Measurements from ENCODE around the gene ATAD3A. TPM values are rescaled to one million over a fixed set of nuclear protein-coding genes. Genes with fewer than 3 reads are reported as not detected.

ATAD3A gene
- total and polyA plus RNA-seq, 10 donors: 11.3 to 29.0 (median 17.1) TPM

- Histone ChIP-seq H3K4me1 (no peaks in the 10 kb centered on the region), H3K9me3 (no peaks in the 10 kb centered on the region), H3K27me3 (replicated peaks in 1 of 7) (peaks cover 0 to 63% (median 0%) of the 10 kb centered on the region in 7 donors), H3K36me3 (no peaks in the 10 kb centered on the region), H3K4me3 (no peak overlapping the region), H3K27ac (no peak overlapping the region)
- WGBS, 5 donors: 72 to 81% (median 73%) methylated on average over 6 to 9 of the region's 9 CpGs
- intact Hi-C loops (cut with DNase I; ENCODE audit: low total_unique reads): no loop called here
- TF ChIP-seq POLR2A (IDR thresholded peaks at IDR 0.05) (no peak), CTCF (IDR thresholded peaks at IDR 0.05 in 8 of 11, conservative IDR thresholded peaks at IDR 0.05 in 3 of 11) (no peak), POLR2AphosphoS5 (IDR thresholded peaks at IDR 0.05) (no peak)
- DNase-seq: no peak
These were observed 70.8 kb downstream of the ATAD3A start for GRCh38 chr1:1582585-1583346.

GRCh38 chr1:1583347-1584010 is 71.5 kb downstream of the ATAD3A start:
- Histone ChIP-seq H3K4me3 (no peak overlapping the region), H3K4me1 (no peaks in the 10 kb centered on the region), H3K36me3 (no peaks in the 10 kb centered on the region), H3K9me3 (no peaks in the 10 kb centered on the region), H3K27ac (no peak overlapping the region), H3K27me3 (replicated peaks in 1 of 7) (peaks cover 0 to 68% (median 2%) of the 10 kb centered on the region in 7 donors)
- DNase-seq: no peak
- intact Hi-C loops (cut with DNase I; ENCODE audit: low total_unique reads): no loop called here
- TF ChIP-seq POLR2AphosphoS5 (IDR thresholded peaks at IDR 0.05) (no peak), CTCF (IDR thresholded peaks at IDR 0.05 in 8 of 11, conservative IDR thresholded peaks at IDR 0.05 in 3 of 11) (no peak), POLR2A (IDR thresholded peaks at IDR 0.05) (no peak)
- 84 to 85% (median 84%) methylated on average over 15 to 23 of the region's 23 CpGs for WGBS, 5 donors

Other genes starting within 250 kb of the ATAD3A start
- gene UBE2J2, start 238.3 kb upstream of the ATAD3A start, total RNA-seq: 10 to 100 TPM; 39.1 to 69.7 (median 56.5) TPM
- gene UBE2J2, start 238.3 kb upstream of the ATAD3A start, polyA plus RNA-seq: 10 to 100 TPM; 39.2 to 66.9 (median 54.0) TPM
- 10 to 100 TPM in 1 of 7 donors, 1 to 10 TPM in 6; 2.5 to 10.5 (median 3.4) TPM for gene SCNN1D, start 231.7 kb upstream of the ATAD3A start, total RNA-seq
- gene SCNN1D, start 231.7 kb upstream of the ATAD3A start, polyA plus RNA-seq: 10 to 100 TPM in 2 of 3 donors, 1 to 10 TPM in 1; 3.7 to 16.9 (median 11.9) TPM
- 10 to 100 TPM; 33.0 to 62.3 (median 41.7) TPM for gene ACAP3, start 204.2 kb upstream of the ATAD3A start, total RNA-seq
- 10 to 100 TPM; 12.6 to 89.7 (median 32.6) TPM for gene ACAP3, start 204.2 kb upstream of the ATAD3A start, polyA plus RNA-seq
- 10 to 100 TPM; 11.4 to 22.9 (median 13.9) TPM for gene PUSL1, start 203.6 kb upstream of the ATAD3A start, total RNA-seq
- gene PUSL1, start 203.6 kb upstream of the ATAD3A start, polyA plus RNA-seq: 10 to 100 TPM in 2 of 3 donors, 1 to 10 TPM in 1; 9.8 to 17.8 (median 10.5) TPM
- gene INTS11, start 187.5 kb upstream of the ATAD3A start, total RNA-seq: 100 to 1,000 TPM in 4 of 7 donors, 10 to 100 TPM in 3; 89.2 to 114 (median 100) TPM
- gene INTS11, start 187.5 kb upstream of the ATAD3A start, polyA plus RNA-seq: 100 to 1,000 TPM; 106 to 203 (median 202) TPM
- 10 to 100 TPM; 16.9 to 42.1 (median 29.1) TPM for gene CPTP, start 187.4 kb upstream of the ATAD3A start, total RNA-seq
- gene CPTP, start 187.4 kb upstream of the ATAD3A start, polyA plus RNA-seq: 10 to 100 TPM in 2 of 3 donors, 1 to 10 TPM in 1; 7.5 to 24.9 (median 10.4) TPM
- 1 to 10 TPM in 6 of 7 donors, under 1 TPM in 1; 0.77 to 5.9 (median 3.0) TPM for gene TAS1R3, start 180.9 kb upstream of the ATAD3A start, total RNA-seq
- 1 to 10 TPM in 1 of 3 donors, under 1 TPM in 2; 0.23 to 1.6 (median 0.37) TPM for gene TAS1R3, start 180.9 kb upstream of the ATAD3A start, polyA plus RNA-seq
- gene DVL1, start 162.7 kb upstream of the ATAD3A start, total RNA-seq: 10 to 100 TPM; 34.4 to 59.1 (median 40.1) TPM
- gene DVL1, start 162.7 kb upstream of the ATAD3A start, polyA plus RNA-seq: 10 to 100 TPM; 18.1 to 57.3 (median 27.7) TPM
- 10 to 100 TPM; 25.9 to 71.7 (median 49.3) TPM for gene MXRA8, start 153.6 kb upstream of the ATAD3A start, total RNA-seq
- gene MXRA8, start 153.6 kb upstream of the ATAD3A start, polyA plus RNA-seq: 10 to 100 TPM; 37.9 to 57.5 (median 44.8) TPM
- 10 to 100 TPM; 61.3 to 85.1 (median 71.7) TPM for gene AURKAIP1, start 137.0 kb upstream of the ATAD3A start, total RNA-seq
- 100 to 1,000 TPM; 149 to 174 (median 151) TPM for gene AURKAIP1, start 137.0 kb upstream of the ATAD3A start, polyA plus RNA-seq
- 100 to 1,000 TPM; 167 to 299 (median 208) TPM for gene CCNL2, start 112.8 kb upstream of the ATAD3A start, total RNA-seq
- gene CCNL2, start 112.8 kb upstream of the ATAD3A start, polyA plus RNA-seq: 100 to 1,000 TPM; 111 to 230 (median 199) TPM
- 100 to 1,000 TPM in 3 of 7 donors, 10 to 100 TPM in 4; 67.4 to 144 (median 91.3) TPM for gene MRPL20, start 104.9 kb upstream of the ATAD3A start, total RNA-seq
- 100 to 1,000 TPM; 101 to 168 (median 122) TPM for gene MRPL20, start 104.9 kb upstream of the ATAD3A start, polyA plus RNA-seq
- 1 to 10 TPM in 5 of 7 donors, under 1 TPM in 2; 0.43 to 2.7 (median 1.2) TPM for gene ANKRD65, start 90.9 kb upstream of the ATAD3A start, total RNA-seq
- 1 to 10 TPM; 2.3 to 4.3 (median 3.0) TPM for gene ANKRD65, start 90.9 kb upstream of the ATAD3A start, polyA plus RNA-seq
- gene VWA1, start 76.5 kb upstream of the ATAD3A start, total RNA-seq: 10 to 100 TPM in 6 of 7 donors, 1 to 10 TPM in 1; 3.9 to 18.0 (median 13.1) TPM
- 10 to 100 TPM in 2 of 3 donors, 1 to 10 TPM in 1; 4.1 to 12.7 (median 11.0) TPM for gene VWA1, start 76.5 kb upstream of the ATAD3A start, polyA plus RNA-seq
- gene ATAD3C, start 62.5 kb upstream of the ATAD3A start, total RNA-seq: 1 to 10 TPM in 2 of 7 donors, under 1 TPM in 3, not detected in 2; 0.25 to 3.9 (median 0.57) TPM
- gene ATAD3C, start 62.5 kb upstream of the ATAD3A start, polyA plus RNA-seq: under 1 TPM; 0.55 to 0.85 (median 0.83) TPM
- 10 to 100 TPM; 11.5 to 39.8 (median 23.7) TPM for gene ATAD3B, start 40.4 kb upstream of the ATAD3A start, total RNA-seq
- 10 to 100 TPM; 21.7 to 62.3 (median 45.8) TPM for gene ATAD3B, start 40.4 kb upstream of the ATAD3A start, polyA plus RNA-seq
- gene TMEM240, start 28.5 kb downstream of the ATAD3A start, total RNA-seq: 1 to 10 TPM in 6 of 7 donors, not detected in 1; 2.3 to 5.3 (median 2.7) TPM
- 1 to 10 TPM in 2 of 3 donors, under 1 TPM in 1; 0.39 to 2.2 (median 1.5) TPM for gene TMEM240, start 28.5 kb downstream of the ATAD3A start, polyA plus RNA-seq
- 100 to 1,000 TPM in 5 of 7 donors, 10 to 100 TPM in 2; 86.7 to 168 (median 111) TPM for gene SSU72, start 62.7 kb downstream of the ATAD3A start, total RNA-seq
- gene SSU72, start 62.7 kb downstream of the ATAD3A start, polyA plus RNA-seq: 100 to 1,000 TPM in 1 of 3 donors, 10 to 100 TPM in 2; 89.2 to 121 (median 90.4) TPM
- 1 to 10 TPM; 2.2 to 8.8 (median 5.6) TPM for gene FNDC10, start 88.0 kb downstream of the ATAD3A start, total RNA-seq
- 1 to 10 TPM; 2.2 to 4.4 (median 3.4) TPM for gene FNDC10, start 88.0 kb downstream of the ATAD3A start, polyA plus RNA-seq
- gene MIB2, start 103.3 kb downstream of the ATAD3A start, total RNA-seq: 10 to 100 TPM; 46.2 to 76.5 (median 72.0) TPM
- gene MIB2, start 103.3 kb downstream of the ATAD3A start, polyA plus RNA-seq: 100 to 1,000 TPM in 1 of 3 donors, 10 to 100 TPM in 2; 49.6 to 165 (median 74.1) TPM
- gene MMP23B, start 120.0 kb downstream of the ATAD3A start, total RNA-seq: 1 to 10 TPM; 1.4 to 7.3 (median 5.8) TPM
- 1 to 10 TPM; 4.2 to 9.3 (median 6.3) TPM for gene MMP23B, start 120.0 kb downstream of the ATAD3A start, polyA plus RNA-seq
- gene CDK11B, start 146.8 kb downstream of the ATAD3A start, total RNA-seq: 10 to 100 TPM; 19.4 to 34.1 (median 27.9) TPM
- gene CDK11B, start 146.8 kb downstream of the ATAD3A start, polyA plus RNA-seq: 10 to 100 TPM; 20.0 to 38.2 (median 31.2) TPM
- gene SLC35E2B, start 180.6 kb downstream of the ATAD3A start, total RNA-seq: 100 to 1,000 TPM in 1 of 7 donors, 10 to 100 TPM in 6; 48.3 to 105 (median 63.1) TPM
- gene SLC35E2B, start 180.6 kb downstream of the ATAD3A start, polyA plus RNA-seq: 10 to 100 TPM; 18.3 to 26.7 (median 21.9) TPM
- gene CDK11A, start 212.2 kb downstream of the ATAD3A start, total RNA-seq: 100 to 1,000 TPM in 1 of 7 donors, 10 to 100 TPM in 6; 54.2 to 101 (median 77.1) TPM
- gene CDK11A, start 212.2 kb downstream of the ATAD3A start, polyA plus RNA-seq: 100 to 1,000 TPM in 1 of 3 donors, 10 to 100 TPM in 2; 29.3 to 123 (median 70.1) TPM

Data from spleen (tissue), 11 donors.